Neural cell (in vitro differentiated cells): ENCODE data around the gene NATD1.

Experiments used
- CTCF ChIP-seq: fragments of 450-650 bp; IDR thresholded peaks from 2 replicates; pipeline ENCODE4 v1.5.1; 2014; ENCODE audit warnings: antibody characterized with exemption, mild to moderate bottlenecking, moderate library complexity; ENCODE audit not compliant: poor library complexity, severe bottlenecking
- EP300 ChIP-seq: fragments of 450-650 bp; conservative IDR thresholded peaks from 2 replicates; pipeline ENCODE4 v1.6.1; 2014; ENCODE audit warnings: antibody characterized with exemption, mild to moderate bottlenecking, moderate library complexity; ENCODE audit not compliant: poor library complexity, severe bottlenecking
- EZH2 ChIP-seq: fragments of 200-600, 300-800 bp; shearing (Covaris generic), sonication (generic); IDR thresholded peaks from 2 replicates; pipeline ENCODE4 v1.6.1; 2014; ENCODE audit warnings: antibody characterized with exemption, low read length, borderline replicate concordance, mild to moderate bottlenecking; ENCODE audit not compliant: insufficient read depth, poor library complexity, severe bottlenecking
- POLR2AphosphoS5 ChIP-seq: IDR thresholded peaks from 2 replicates; pipeline ENCODE4 v1.6.1; 2012
- RAD21 ChIP-seq: fragments of 450-650 bp; conservative IDR thresholded peaks from 2 replicates; pipeline ENCODE4 v1.6.1; 2014; ENCODE audit warnings: antibody characterized with exemption, mild to moderate bottlenecking, moderate library complexity
- REST ChIP-seq: IDR thresholded peaks from 2 replicates; pipeline ENCODE4 v1.6.1; 2012; ENCODE audit warnings: borderline replicate concordance
- TAF1 ChIP-seq: IDR thresholded peaks from 2 replicates; pipeline ENCODE4 v1.6.1; 2012; ENCODE audit warnings: low read depth

- TF ChIP-seq CTCF (no peak), EP300 (no peak), TAF1 (no peak), REST (no peak), EZH2 (no peak), POLR2AphosphoS5 (no peak), RAD21 (no peak)
These were observed 4.0 kb downstream of the NATD1 start for GRCh38 chr17:21249086-21249795.
